Right lobe of liver (tissue), 4 donors: ENCODE measurements around the gene AKT3.

Source experiments
- POLR2A ChIP-seq: fragments of 450-650 bp; IDR thresholded peaks from one replicate; pipeline ENCODE4 v1.6.1; 2017; ENCODE audit warnings: antibody characterized with exemption, mild to moderate bottlenecking
- TF ChIP-seq, protein P1 (sequence below), 4 donors: fragments of 200-600 bp in 3 of 4; fragments of 450-650 bp in 1 of 4; IDR thresholded peaks; one replicate each; pipeline versions ENCODE4 v1.5.1 to v1.8.0; 2016 to 2022; ENCODE audit warnings: antibody characterized with exemption in 4 of 4, mild to moderate bottlenecking in 2 of 4
- donor health status: DM: no; HTN: no; CAD: no.
- donor health status: DM: no; HTN: no; CAD: no.
- donor health status: DM: no; HTN: yes; CAD: no.

DNA sequence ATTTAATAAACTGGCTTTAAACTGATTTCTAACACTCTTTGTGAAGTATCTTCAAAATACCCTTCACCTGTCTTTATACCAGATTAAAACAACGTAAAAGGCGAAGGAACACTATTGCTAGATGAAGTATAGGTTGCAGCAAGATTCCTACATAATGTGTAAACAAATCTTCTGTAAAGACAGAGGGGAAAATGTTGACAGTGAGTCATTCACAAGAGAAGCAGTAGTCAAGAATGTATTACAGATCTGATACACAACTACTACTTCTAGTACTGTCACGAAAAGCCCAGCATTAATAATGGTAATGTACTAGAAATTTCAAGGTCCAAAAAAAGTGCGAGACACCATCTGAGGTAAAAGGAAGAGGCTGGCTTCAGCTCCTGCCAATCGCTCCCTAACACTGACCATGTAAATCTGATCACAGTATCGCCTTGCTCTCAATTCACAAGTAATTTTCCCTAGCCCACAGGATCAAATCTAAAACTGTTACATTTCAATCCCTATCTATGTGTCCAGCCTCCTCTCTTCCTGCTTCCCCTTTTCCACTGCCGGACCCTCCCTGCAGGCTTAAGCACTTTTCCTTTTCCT lies 290.4 kb downstream of the AKT3 start:
- TF ChIP-seq, protein P1, sequence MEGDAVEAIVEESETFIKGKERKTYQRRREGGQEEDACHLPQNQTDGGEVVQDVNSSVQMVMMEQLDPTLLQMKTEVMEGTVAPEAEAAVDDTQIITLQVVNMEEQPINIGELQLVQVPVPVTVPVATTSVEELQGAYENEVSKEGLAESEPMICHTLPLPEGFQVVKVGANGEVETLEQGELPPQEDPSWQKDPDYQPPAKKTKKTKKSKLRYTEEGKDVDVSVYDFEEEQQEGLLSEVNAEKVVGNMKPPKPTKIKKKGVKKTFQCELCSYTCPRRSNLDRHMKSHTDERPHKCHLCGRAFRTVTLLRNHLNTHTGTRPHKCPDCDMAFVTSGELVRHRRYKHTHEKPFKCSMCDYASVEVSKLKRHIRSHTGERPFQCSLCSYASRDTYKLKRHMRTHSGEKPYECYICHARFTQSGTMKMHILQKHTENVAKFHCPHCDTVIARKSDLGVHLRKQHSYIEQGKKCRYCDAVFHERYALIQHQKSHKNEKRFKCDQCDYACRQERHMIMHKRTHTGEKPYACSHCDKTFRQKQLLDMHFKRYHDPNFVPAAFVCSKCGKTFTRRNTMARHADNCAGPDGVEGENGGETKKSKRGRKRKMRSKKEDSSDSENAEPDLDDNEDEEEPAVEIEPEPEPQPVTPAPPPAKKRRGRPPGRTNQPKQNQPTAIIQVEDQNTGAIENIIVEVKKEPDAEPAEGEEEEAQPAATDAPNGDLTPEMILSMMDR (IDR thresholded peaks at IDR 0.05), result no peak
- no peak for TF ChIP-seq POLR2A
